Stimulated activated CD8-positive, alpha-beta memory T cell treated with anti-CD3 and anti-CD28 coated beads, Interleukin-7, amount 100 ng/mL, for 24 hours (primary cell): ENCODE results near the gene GDF7.

ENCODE experiments used
- DNase-seq: peaks from one replicate; pipeline ENCODE4 v3.0.0-alpha.2; 2020; ENCODE audit warnings: low read depth

Gene GDF7

GRCh38 chr2:20629181-20629580 is 37.8 kb upstream of the GDF7 start:
- no peak for DNase-seq

DNA sequence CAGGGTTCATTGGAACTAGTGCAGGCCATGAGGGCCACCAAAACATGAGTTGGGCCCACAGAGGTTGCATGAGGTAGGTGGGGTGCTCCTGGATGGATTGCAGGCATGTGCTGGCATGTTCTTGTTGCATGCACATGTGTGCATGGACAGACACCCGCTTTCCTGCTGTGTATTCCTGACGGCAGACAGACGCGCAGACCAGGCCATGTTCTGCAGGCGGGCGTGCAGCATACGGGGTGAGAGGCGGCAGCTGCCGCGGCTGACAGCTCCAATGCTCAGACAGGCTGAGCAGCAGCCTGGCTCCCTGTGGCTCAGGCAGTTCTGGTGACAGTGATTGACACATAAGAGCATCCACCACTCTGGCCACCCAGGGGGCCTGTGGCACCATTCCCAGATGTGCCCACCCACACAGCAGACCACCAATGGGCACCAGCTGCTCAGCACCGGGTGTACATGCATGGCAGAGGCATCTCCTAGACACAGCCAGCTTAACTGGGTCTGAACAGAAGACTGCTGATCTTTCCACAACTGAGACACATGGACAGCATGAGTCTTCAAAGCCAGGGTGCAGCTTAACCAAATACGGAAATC is 37.3 kb upstream of the GDF7 start:
- no peak for DNase-seq

GRCh38 chr2:20630967-20631366 is 36.0 kb upstream of the GDF7 start:
- no peak for DNase-seq

- no peak for DNase-seq
Observed at GRCh38 chr2:20631617-20632307, 35.2 kb upstream of the GDF7 start.

- no peak for DNase-seq
Observed at GRCh38 chr2:20632446-20632990, 34.4 kb upstream of the GDF7 start.

DNA sequence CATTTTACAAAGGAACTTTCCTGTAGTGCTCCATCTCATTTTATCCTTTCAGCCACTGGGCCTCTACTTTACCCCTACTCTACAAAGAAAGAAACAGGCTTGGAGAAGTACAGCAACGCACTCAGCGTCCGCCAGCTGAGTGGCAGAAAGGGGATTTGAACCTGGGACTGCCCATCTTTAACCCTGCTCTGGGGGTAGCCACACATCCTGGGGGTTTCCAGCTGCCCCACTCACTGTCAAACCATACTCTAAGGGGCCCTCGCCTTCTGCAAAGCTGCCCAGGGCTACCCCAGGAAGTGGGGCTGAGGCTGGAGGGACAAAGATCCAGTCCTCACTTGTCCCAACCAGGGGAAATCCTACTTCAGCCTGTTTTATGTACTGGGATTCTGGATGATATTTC is 33.9 kb upstream of the GDF7 start:
- no peak for DNase-seq

DNA sequence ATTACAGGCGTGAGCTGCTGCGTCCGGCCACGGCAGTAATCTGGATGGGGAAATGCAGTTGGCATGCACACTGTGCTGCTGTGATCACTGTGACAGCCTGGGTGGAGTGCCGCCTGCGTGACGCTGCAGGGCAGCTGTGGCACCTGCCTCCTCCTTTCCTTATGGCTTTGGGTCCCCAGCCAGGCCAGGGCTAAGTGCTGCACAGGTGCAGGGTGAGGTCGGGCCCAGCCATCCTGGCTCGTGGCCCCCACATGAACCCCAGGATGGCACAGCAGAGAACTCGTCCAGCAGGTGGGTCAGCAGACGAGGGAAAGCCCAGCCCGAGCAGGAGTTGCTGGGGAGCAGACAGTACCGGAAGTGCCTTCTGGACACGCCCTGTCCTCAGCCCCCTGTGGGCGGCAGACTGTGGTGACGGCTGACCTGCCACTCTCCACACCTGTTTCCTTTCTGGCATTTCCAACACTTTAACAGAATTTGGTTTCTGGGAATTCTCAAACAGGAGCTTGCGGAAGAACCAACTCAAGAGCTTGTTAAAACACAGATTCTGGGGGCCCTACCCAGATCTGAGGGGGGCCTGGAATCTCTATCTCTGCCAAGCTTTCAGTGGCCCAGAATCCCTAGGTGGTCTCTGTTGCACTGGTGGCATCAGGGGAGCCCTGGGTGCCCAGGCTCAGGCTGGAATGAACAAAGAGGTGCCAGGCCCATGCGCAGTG is 33.0 kb upstream of the GDF7 start:
- DNase-seq = no peak

GRCh38 chr2:20634507-20635112 is 32.3 kb upstream of the GDF7 start:
- no peak for DNase-seq

- DNase-seq = no peak
Observed at GRCh38 chr2:20635113-20635510, 31.8 kb upstream of the GDF7 start.

- DNase-seq = no peak
Observed at GRCh38 chr2:20635675-20636584, 31.0 kb upstream of the GDF7 start.

- DNase-seq = no peak
Observed at GRCh38 chr2:20637147-20637546, 29.8 kb upstream of the GDF7 start.

DNA sequence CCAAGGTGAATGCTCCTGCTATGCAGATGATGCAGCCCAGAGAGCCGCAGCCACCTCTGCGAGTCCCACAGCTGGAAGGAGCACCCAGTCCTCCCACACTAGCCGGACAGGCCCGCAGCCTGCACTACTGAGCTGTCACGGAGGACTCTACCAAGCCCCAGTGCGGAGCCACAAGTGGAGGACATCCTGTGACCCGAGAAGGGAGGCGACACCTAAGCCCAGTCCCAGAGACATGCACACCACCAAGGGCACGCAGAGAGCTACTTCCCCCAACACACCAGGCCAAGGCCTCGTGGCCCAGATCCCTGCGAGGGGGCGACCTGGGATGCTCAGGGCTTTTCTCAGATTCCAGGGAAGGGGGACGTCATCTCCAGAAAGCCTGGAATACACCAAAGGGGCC is 28.9 kb upstream of the GDF7 start:
- DNase-seq = no peak

DNA sequence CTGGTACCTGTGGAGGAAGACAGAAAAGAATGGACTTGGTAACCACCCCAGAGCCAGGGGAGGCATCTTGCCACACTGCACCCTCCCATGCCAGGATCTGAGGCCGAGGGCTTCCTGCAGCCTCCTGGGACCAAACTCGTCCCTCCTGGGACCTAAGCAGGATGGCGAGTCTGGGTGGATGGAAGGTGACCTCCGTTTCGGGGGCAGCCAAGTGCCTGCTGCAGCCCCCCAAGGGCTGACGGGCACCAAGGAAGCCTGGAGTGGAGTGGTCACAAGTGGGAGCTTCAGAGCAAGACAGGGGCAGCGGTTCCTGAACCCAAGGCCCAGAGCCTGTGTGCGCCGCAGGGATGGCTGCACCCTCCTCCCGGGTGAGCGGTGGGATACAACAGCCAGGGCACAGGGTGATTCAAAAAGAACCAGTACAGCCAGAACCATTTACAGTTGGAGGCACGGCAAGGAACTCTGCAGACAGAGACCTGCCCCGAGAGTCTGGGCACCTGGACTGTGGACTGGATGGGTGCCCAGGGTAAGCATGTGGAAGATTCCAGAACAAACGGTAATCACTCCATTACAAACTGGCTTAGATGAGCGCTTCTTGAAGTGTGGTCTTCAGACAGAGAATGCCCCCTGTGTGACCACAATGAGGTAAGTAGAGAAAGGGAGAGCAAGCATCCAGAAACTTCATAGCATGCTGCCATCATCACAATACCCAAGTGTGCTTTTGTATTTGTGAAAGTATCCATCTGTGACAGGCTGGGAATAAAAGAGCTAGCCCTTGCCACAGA is 28.1 kb upstream of the GDF7 start:
- no peak for DNase-seq

DNA sequence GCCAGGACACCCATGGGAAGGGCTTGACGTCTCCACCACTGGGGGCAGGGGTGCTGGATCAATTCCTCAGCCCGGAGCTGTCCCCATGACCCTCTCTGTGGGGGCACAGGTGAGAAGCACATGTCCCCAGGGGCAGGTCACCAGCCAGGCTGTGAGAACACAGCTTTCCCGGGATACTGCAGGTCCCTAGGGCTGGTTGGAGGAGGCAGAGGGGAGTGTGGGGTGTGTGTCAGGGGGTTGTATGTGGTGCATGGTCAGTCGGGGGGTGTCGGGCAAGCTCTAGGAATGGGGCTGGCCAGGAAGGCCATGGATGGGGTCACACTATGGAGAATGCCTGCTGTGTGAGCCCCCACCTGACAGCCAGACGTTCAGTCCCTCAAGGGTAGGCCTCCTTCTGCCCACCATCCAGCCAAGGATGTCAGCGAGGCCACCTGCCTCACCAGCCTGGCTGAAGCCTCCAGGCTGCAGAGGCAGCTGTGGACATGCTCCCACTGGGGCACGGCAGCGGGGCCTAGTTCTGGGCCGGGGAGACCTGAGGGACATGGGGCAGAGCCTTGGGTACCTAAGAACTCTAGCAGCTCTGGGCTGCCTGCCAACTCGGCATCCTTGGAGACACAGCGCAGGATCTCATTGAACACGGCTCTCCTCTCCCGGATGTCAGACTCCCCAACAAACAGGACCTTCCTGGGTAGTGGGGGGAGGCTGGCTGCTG is 26.4 kb upstream of the GDF7 start:
- no peak for DNase-seq

- DNase-seq = no peak
Observed at GRCh38 chr2:20641123-20641985, 25.6 kb upstream of the GDF7 start.

GRCh38 chr2:20642055-20642971 is 24.6 kb upstream of the GDF7 start:
- DNase-seq = peak; percentile 53

- DNase-seq = no peak
Observed at GRCh38 chr2:20643060-20643459, 23.9 kb upstream of the GDF7 start.

- no peak for DNase-seq
Observed at GRCh38 chr2:20643826-20644225, 23.1 kb upstream of the GDF7 start.
